PFSK-1 (cell line): ENCODE measurements around the gene FGL2.

Source experiments
- FOXP2 ChIP-seq: optimal IDR thresholded peaks from 2 replicates; pipeline ENCODE3; 2011; ENCODE audit warnings: borderline replicate concordance, control low read depth, inconsistent platforms; ENCODE audit not compliant: insufficient read depth; ENCODE audit errors: extremely low read length, extremely low read depth
- POLR2AphosphoS5 ChIP-seq: IDR thresholded peaks from 2 replicates; pipeline ENCODE4 v1.6.1; 2012; ENCODE audit warnings: low read depth, mild to moderate bottlenecking, control low read depth, low read length, moderate library complexity
- SIN3A ChIP-seq: IDR thresholded peaks from 2 replicates; pipeline ENCODE4 v1.6.1; 2012; ENCODE audit warnings: mild to moderate bottlenecking, low read length, moderate library complexity, borderline replicate concordance; ENCODE audit not compliant: insufficient read depth
- TAF1 ChIP-seq: IDR thresholded peaks from 2 replicates; pipeline ENCODE4 v1.6.1; 2012; ENCODE audit warnings: low read length, control low read depth, borderline replicate concordance; ENCODE audit not compliant: insufficient read depth
- TF ChIP-seq, protein P1 (sequence below), 2 experiments: IDR thresholded peaks; 2 replicates each; pipeline versions ENCODE4 v1.6.1 to v1.8.0; 2011 to 2012; ENCODE audit warnings: low read depth in 2 of 2, low read length in 2 of 2, control low read depth in 1 of 2, inconsistent platforms in 1 of 2, mild to moderate bottlenecking in 1 of 2, moderate library complexity in 1 of 2; ENCODE audit not compliant: insufficient read depth in 1 of 2

FGL2 gene

DNA sequence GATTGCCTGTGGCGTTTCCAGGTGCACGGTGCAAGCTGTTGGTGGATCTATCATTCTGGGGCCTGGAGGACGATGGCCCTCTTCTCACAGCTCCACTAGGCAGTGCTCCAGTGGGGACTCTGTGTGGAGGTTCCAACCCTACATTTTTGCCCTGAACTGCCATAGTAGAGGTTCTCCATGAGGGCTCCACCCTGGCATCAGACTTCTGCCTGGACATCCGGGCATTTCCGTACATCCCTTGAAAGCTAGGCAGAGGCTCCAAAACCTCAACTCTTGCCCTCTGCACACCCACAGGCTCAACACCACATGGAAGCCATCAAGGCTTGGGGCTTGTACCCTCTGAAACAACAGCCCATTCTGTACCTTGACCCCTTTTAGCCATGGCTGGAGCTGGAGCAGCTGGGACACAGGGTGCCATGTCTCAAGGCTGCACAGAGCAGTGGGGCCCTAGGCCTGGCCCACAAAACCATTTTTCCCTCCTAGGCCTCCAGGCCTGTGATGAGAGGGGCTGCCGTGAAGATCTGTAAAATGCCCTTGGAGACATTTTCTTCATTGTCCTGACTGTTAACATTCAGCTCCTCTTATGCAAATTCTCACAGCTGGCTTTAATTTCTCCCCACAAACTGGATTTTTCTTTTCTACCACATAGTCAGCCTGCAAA is 10.0 kb upstream of the FGL2 start:
- no peak for TF ChIP-seq SIN3A
- TF ChIP-seq, protein P1, sequence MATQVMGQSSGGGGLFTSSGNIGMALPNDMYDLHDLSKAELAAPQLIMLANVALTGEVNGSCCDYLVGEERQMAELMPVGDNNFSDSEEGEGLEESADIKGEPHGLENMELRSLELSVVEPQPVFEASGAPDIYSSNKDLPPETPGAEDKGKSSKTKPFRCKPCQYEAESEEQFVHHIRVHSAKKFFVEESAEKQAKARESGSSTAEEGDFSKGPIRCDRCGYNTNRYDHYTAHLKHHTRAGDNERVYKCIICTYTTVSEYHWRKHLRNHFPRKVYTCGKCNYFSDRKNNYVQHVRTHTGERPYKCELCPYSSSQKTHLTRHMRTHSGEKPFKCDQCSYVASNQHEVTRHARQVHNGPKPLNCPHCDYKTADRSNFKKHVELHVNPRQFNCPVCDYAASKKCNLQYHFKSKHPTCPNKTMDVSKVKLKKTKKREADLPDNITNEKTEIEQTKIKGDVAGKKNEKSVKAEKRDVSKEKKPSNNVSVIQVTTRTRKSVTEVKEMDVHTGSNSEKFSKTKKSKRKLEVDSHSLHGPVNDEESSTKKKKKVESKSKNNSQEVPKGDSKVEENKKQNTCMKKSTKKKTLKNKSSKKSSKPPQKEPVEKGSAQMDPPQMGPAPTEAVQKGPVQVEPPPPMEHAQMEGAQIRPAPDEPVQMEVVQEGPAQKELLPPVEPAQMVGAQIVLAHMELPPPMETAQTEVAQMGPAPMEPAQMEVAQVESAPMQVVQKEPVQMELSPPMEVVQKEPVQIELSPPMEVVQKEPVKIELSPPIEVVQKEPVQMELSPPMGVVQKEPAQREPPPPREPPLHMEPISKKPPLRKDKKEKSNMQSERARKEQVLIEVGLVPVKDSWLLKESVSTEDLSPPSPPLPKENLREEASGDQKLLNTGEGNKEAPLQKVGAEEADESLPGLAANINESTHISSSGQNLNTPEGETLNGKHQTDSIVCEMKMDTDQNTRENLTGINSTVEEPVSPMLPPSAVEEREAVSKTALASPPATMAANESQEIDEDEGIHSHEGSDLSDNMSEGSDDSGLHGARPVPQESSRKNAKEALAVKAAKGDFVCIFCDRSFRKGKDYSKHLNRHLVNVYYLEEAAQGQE (IDR thresholded peaks at IDR 0.05; ENCODE audit: insufficient read depth in 1 of 2, low read depth in 2 of 2, low read length in 2 of 2) = no peak
- TF ChIP-seq POLR2AphosphoS5 = no peak
- TF ChIP-seq TAF1 = no peak
- no peak for TF ChIP-seq FOXP2

DNA sequence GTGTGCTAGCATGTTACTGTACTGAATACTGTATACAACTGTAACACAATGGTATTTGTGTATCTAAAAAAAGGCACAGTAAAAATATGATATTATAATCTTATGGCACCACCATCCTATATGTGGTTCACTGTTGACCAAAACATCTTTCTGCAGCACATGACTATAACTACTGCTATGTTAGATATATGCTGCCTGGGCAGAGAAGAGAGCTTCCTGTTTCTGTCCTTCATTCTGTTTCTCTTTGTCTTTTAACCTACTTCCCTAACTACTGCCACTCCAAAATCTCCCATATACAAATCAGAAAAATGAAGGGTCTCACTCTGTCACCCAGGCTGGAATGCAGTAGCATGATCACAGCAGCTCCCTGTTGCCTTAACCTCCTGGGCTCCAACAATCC is 8.8 kb upstream of the FGL2 start:
- TF ChIP-seq FOXP2 (no peak), POLR2AphosphoS5 (no peak), TAF1 (no peak), SIN3A (no peak)
- TF ChIP-seq, protein P1 (IDR thresholded peaks at IDR 0.05; ENCODE audit: insufficient read depth in 1 of 2, low read depth in 2 of 2, low read length in 2 of 2) = no peak

DNA sequence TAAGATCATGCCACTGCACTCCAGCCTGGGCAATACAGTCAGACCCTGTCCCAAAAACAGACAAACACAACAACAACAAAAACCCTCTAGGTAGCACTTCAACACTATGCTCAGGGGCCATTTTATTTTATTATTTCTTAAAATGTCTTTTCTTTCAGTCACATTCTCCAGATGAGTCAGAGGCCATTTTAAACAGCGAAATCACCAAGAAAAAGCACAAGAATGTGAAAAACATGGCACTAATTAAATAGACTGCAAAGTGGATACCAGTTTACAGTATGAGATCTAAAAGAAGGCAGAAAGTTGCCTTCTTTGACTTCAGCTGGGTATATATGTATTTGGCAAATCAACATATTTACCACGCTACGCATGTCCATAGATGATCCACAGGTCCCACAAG is 6.1 kb upstream of the FGL2 start:
- TF ChIP-seq, protein P1 (IDR thresholded peaks at IDR 0.05; ENCODE audit: insufficient read depth in 1 of 2, low read depth in 2 of 2, low read length in 2 of 2) = no peak
- no peak for TF ChIP-seq SIN3A
- TF ChIP-seq TAF1 = no peak
- no peak for TF ChIP-seq FOXP2
- no peak for TF ChIP-seq POLR2AphosphoS5

DNA sequence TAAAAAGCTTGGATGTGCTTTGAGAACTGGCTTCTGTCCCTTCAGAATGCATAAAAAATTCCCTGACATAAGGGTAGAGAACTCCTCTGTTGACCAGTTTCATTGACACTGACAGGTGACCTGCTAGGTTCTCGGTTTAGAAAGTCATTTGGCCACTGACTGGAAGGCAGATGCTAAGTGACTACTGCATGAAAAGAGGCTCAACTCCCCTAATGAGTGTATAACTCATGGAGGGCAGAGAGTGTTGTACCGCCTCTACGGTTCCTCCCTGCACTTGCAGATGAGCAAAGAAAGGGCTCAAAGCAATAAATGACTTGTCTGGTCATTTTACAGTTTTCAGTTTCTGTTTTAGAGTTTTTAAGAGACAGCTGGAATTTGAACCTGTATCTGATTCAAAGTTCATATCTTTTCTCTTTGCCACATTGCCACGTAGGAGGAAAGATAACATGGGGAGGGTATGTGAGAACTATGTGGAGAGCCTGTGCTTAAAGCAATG is 2.9 kb upstream of the FGL2 start:
- TF ChIP-seq, protein P1 (IDR thresholded peaks at IDR 0.05; ENCODE audit: insufficient read depth in 1 of 2, low read depth in 2 of 2, low read length in 2 of 2) = no peak
- TF ChIP-seq FOXP2 (no peak), POLR2AphosphoS5 (no peak), SIN3A (no peak), TAF1 (no peak)

DNA sequence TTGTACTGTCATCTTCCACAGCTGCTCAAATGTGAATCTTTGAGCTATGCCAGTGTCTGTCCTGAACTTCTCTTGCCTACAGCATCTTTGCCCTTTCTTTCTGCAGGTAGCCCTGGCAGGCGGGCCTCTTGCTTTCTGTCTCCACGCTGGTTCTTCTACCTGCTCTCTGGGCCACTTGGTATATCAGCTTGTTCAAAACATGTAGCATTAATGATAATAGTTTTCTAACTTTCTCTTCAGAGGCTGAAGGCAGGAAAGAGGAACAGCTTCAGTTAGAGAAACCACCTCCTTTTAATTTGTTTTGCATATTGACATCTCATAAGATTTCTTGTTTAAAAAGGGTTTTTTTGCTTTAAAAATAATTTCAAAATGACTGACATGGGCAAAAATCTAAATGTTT is 923 bp upstream of the FGL2 start:
- no peak for TF ChIP-seq POLR2AphosphoS5
- TF ChIP-seq SIN3A = no peak
- TF ChIP-seq TAF1 = no peak
